NCI-H1436 (cell line): ENCODE results near the gene CDC42BPA.
"Not testable (repeated sequence)": the region's sequence is repeated elsewhere in the genome, so short reads cannot be mapped to it uniquely, and the experiment has no call there.

ENCODE experiments used
- DNase-seq: peaks from one replicate; lab custom pipeline; 2025; lab: John Stamatoyannopoulos, UW

CDC42BPA gene

DNA sequence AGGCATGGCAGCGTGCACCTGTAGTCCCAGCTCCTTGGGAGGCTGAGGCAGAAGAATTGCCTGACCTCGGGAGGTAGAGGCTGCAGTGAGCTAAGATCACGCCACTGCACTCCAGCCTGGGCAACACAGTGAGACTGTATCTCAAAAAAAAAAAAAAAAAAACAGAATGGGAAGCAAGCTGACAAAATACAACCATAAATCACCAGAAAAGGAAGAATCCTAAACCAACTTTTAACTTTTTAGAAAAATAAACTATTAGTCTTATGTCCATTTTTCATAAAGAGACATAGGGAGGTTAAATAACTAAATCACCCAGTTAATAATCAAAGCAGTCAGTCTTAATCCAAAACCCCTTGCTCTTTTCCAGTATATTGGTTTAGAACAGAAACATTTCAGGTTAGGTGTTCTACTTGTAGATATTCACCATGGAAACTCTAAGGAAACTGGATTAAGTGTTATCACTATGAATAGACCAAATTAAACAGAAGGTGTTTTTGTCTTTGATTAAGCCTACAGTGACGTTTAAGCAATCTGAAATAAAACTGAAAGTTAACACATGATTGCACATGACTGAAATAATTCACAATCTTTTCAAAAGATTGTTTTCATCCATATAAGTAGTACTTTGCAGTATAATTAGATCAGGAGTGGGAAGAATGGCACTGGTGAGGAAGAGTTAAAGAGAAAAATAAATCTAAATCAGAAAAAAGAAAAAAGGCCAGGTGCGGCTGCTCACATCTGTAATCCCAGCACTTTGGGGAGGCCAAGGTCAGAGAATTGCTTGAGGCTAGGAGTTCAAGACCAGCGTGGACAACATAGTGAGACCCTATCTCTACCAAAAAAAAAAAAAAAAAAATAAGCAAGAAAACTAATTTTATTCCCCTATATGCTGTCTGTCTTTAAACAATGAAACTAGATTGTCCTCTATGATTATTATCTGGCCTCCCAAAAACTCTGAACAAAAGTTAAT lies 9.6 kb downstream of the CDC42BPA start:
- DNase-seq: no peak

DNA sequence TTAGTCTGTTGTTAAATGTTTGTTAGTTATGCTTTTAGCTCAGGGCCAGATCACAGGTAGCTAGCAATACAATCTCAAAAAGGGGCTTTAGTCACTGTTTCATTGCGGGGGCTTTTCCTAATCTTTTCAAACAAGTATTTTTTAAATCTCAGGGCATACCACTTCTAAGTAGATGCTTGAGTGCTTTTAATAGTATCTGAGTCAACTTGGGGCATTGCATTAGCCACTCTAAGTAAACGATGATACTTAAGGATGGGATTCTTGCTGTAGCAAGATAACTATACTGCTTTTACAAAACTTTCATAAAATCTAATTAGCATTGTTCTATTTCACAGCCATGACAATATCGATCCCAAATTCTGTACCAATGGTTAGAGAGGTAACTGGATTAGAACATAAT lies 11.6 kb downstream of the CDC42BPA start:
- no peak for DNase-seq

DNA sequence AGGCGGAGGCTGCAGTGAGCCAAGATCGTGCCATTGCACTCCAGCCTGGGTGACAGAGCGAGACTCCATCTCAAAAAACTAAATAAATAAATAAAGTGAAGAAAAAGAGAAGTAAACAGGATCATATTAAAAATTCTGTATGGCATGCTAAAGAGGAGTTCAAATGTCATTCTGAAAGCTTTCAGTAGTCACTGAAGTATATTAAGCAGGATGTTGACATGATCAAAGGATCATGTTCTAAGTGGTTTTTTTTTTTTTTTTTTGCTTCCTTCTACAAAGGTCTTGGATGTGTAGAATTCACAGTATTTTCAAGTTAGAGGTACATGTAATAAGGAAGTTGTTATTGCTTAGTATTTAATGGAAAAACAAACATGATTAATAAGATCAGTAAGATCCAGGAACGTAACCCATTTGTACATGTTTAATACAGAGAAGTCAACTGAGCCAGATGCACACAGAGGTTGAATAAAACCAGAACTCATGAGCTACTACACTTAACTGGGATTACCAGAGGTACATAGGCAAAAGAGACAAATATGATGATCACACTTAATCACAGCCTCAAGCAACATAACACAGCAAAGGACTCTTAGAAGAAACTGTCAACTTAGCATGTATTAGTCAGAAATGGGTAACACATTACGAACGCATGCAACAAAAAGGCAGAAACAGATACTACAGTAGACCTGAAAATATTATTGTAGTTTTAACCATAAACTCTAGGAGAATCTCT lies 12.2 kb downstream of the CDC42BPA start:
- DNase-seq: no peak

GRCh38 chr1:227304665-227305064 lies 13.6 kb downstream of the CDC42BPA start:
- DNase-seq: no peak

DNA sequence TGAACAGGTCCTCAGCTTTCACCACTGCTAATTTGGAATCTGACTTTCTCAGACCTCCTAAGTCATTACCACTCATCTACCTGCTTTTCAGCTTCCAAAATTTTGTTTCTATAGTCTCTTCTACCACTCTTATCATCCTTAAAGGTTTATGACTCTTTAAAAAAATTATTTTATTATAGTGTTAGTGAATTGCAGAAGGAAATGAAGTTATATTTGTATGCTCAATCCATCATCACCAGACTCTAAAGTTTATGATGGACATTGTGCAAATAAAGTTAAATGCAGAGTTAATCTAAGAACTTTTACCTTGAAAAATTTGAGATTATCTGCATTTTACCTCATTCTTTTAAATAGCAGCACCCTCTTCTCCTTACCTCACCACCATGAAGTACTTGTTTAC lies 14.6 kb downstream of the CDC42BPA start:
- DNase-seq: no peak

GRCh38 chr1:227300682-227301081 lies 17.6 kb downstream of the CDC42BPA start:
- DNase-seq: no peak

GRCh38 chr1:227299688-227300087 lies 18.6 kb downstream of the CDC42BPA start:
- DNase-seq: no peak

DNA sequence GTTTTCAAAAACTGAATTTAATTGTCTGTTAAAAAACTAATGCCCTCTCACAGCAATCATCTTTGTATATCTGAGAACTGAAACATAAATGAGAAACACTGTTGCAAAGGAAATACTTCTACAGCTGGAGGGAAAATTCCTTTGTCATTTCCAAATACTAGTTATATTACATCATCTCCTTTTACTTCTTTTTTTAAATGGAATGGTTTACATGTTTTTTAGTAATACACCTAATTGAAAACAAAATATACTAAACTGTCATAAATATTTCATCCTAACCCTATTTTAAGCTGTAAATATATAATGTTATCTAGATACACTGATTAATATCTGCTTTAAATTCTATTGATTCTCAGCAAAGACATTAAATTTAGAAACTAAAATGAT lies 19.1 kb downstream of the CDC42BPA start:
- no peak for DNase-seq

GRCh38 chr1:227298512-227299240 lies 19.6 kb downstream of the CDC42BPA start:
- DNase-seq: no peak

- no peak for DNase-seq
These were observed 21.1 kb downstream of the CDC42BPA start for GRCh38 chr1:227297073-227297793.

DNA sequence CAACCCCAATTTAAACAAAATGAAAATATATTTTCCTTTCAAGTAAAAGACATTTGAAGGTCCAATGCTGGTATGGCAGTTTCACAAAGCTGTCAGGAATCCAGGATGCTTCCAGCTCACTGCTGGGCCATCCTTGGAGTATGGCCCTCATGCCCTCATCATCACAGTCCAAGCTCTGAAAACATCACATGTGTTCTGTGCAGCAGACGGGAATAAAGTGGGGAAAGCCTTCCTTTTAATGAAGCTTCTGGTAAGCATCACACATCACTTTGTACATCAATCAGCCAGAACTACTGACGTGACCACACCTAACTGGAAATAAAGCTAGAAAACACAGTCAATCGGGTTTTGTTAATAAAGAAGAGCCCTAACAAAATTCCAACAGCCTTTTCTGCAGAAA lies 22.7 kb downstream of the CDC42BPA start:
- no peak for DNase-seq

DNA sequence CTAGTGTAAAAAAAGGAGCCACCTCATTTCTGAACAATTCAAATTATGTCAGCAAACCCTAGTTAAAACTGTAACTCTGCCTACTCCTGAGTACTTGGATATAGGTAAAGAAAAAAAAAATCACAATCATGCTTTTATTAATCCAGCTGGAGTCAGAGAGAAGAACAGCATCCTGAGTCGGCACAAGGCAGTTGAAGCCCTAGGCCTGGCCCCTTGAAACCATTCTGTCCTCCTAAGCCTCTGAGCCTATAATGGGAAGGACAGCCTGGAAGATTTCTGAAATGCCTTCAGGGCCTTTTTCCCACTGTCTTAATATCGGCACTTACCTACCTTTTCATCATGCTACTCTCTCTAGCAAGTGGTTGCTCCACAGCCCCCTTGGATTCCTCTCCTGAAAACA lies 32.5 kb downstream of the CDC42BPA start:
- no peak for DNase-seq

DNA sequence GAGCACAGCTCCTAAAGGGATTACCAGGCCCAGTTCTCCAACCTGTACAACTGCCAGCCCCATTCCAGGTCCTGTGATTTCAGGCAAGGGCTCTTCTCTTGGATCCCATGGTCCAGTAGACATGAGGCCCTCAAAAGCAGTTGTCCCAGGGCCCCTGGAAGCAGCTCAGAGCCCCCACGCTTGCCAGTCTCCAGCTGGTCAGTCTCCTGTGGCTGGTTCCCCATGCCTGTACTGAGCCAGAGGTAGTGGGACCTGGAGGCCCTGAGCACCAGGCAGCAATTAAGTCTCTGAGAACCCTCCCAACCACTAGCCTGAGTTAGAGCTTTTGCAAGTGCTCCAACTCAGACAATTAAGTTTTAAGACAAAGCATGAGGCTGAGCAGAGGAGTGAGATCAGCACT lies 36.9 kb downstream of the CDC42BPA start:
- DNase-seq: no peak

- no peak for DNase-seq
These were observed 37.5 kb downstream of the CDC42BPA start for GRCh38 chr1:227280836-227281235.

DNA sequence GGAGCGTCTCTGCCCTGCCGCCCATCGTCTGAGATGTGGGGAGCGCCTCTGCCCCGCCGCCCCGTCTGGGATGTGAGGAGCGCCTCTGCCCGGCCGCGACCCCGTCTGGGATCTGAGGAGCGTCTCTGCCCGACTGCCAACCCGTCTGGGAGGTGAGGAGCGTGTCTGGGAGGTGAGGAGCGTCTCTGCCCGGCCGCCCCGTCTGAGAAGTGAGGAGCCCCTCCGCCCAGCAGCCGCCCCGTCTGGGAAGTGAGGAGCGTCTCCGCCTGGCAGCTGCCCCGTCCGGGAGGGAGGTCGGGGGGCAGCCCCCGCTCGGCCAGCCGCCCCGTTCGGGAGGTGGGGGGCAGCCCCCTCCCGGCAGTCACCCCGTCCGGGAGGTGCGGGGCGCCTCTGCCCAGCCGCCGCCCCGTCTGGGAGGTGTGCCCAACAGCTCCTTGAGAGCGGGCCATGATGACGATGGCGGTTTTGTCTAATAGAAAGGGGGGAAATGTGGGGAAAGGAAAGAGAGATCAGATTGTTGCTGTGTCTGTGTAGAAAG lies 42.1 kb downstream of the CDC42BPA start:
- not testable (repeated sequence) for DNase-seq

DNA sequence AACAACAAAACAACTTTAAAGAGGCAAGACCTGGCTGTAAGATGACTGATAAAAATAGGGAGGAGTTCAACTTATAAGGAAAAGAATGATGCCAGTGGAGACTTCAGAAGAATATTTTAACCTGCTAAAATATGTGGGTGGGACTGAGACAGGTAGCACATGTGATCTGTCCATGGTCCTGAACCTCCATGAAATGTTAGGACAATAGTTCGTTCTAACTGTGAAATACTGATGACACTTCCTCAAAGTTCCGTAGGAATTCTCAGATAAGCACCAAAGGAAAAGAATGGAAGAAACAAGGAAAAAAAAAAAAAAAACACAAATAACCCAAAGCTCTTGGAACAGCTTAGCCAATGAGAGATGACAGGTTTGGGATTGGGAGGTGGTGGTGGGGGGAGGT lies 44.7 kb downstream of the CDC42BPA start:
- DNase-seq: no peak

DNA sequence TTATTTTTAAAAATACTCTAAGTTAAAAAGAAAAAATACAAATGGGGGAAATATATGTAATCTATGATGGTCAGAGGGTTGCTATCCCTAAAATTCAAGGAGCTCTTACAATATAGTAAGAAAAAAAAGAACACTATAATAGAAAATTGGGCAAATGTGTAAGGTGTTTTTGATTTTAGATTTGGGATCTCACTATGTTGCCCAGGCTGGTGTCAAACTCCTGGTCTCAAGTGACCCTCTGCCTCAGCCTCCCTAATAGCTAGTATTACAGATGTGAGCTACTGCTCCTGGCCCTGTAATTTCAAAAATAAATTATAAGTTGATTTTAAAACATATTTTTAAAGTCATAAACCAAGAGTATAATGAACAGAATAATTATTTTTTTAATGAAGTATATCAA lies 45.9 kb downstream of the CDC42BPA start:
- DNase-seq: no peak

DNA sequence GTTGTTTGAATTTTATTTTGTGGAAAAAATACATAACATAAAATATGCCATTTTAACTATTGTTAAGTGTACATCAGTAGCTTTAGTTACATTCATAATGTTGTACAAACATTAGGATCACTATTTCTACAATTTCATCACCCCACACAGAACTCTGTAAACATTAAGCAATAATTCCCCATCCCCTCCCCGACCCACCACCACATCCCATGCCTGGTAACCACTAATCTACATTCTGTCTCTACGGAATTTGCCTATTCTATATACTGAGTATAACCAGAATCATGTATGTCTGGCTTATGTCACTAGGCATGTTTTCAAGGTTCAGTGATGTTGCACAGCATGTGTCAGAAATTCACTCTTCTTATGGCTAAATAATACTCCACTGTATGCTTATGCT lies 47.7 kb downstream of the CDC42BPA start:
- DNase-seq: no peak

GRCh38 chr1:227268943-227269342 lies 49.3 kb downstream of the CDC42BPA start:
- no peak for DNase-seq

GRCh38 chr1:227265891-227266290 lies 52.4 kb downstream of the CDC42BPA start:
- no peak for DNase-seq

GRCh38 chr1:227263869-227264268 lies 54.4 kb downstream of the CDC42BPA start:
- DNase-seq: no peak

- DNase-seq: no peak
These were observed 56.8 kb downstream of the CDC42BPA start for GRCh38 chr1:227261501-227261900.
